H1 (cell line): ENCODE measurements around the gene PKP3. TPM values are rescaled to one million over a fixed set of nuclear protein-coding genes. Genes with fewer than 3 reads are reported as not detected.

Experiments used
- EGR1 ChIP-seq: IDR thresholded peaks from 2 replicates; pipeline ENCODE4 v1.6.1; 2011; ENCODE audit warnings: low read depth, low read length, borderline replicate concordance
- GABPA ChIP-seq: IDR thresholded peaks from 2 replicates; pipeline ENCODE4 v1.6.1; 2011; ENCODE audit warnings: mild to moderate bottlenecking, low read length, moderate library complexity, borderline replicate concordance; ENCODE audit not compliant: insufficient read depth
- polyA plus RNA-seq, 7 experiments: library from polyadenylated mRNA; depleted of rRNA in 3 of 7; stranded (reverse) in 5 of 7; unstranded in 2 of 7; fragments of >200 nt in 5 of 7; fragments of 200-250 nt in 2 of 7; gene quantifications; 1 replicate in 5 of 7; 2 replicates in 1 of 7; 4 replicates in 1 of 7; pipeline versions ENCODE4 v1.2.1 to v1.2.3, GENCODE V29; 2011 to 2013; ENCODE audit warnings: missing spikeins in 2 of 7, mixed read lengths in 2 of 7
- total RNA-seq: library from RNA; stranded (reverse); fragmentation: NEBNext Ultra II Directional; extraction: Animal tissue kit (Norgen Biotek cat#: 25700); gene quantifications from 2 replicates; pipeline ENCODE4 v1.2.1, GENCODE V29; 2021

Gene PKP3
- total and polyA plus RNA-seq, 2 of the 8 experiments (the other 6 are each of a cell fraction or from before 2014, with no cell fraction given), result 16.7 to 28.7 TPM

- TF ChIP-seq EGR1 (no peak), GABPA (no peak)
Measured at GRCh38 chr11:429391-429790, 35.4 kb downstream of the PKP3 start (continued).
